Lung (tissue), 12 donors: ENCODE data around the gene CFAP65. TPM values are rescaled to one million over a fixed set of nuclear protein-coding genes. Genes with fewer than 3 reads are reported as not detected.

Experiments
- ATAC-seq: fragments of 200-7000 bp; cut with Tn5 transposase; one replicate; pipeline ENCODE4 v1.9.1; 2020; ENCODE audit warnings: moderate number of reproducible peaks; ENCODE audit not compliant: insufficient read depth, low FRiP score
- DNase-seq, 3 donors: peaks; one replicate each; pipeline ENCODE4 v3.0.0-alpha.2; 2013 to 2017
- H3K27ac ChIP-seq, 2 donors: one replicate each; pipeline ENCODE4 v1.5.1; 2013; ENCODE audit warnings: mild to moderate bottlenecking in 2 of 2, moderate library complexity in 2 of 2, control low read depth in 1 of 2, inconsistent platforms in 1 of 2, low read depth in 1 of 2, low read length in 1 of 2
- H3K27me3 ChIP-seq, 3 donors: one replicate each; pipeline ENCODE4 v1.5.1; 2013; ENCODE audit warnings: low read length in 2 of 3; ENCODE audit not compliant: control insufficient read depth in 3 of 3, insufficient read depth in 3 of 3
- H3K36me3 ChIP-seq, 4 donors: one replicate each; pipeline ENCODE4 v1.5.1; 2013; ENCODE audit warnings: low read length in 4 of 4, mild to moderate bottlenecking in 1 of 4, moderate library complexity in 1 of 4; ENCODE audit not compliant: control insufficient read depth in 4 of 4, insufficient read depth in 4 of 4
- H3K4me1 ChIP-seq, 5 donors: one replicate each; pipeline ENCODE4 v1.5.1; 2013; ENCODE audit warnings: low read length in 5 of 5, mild to moderate bottlenecking in 2 of 5, moderate library complexity in 1 of 5; ENCODE audit not compliant: control insufficient read depth in 5 of 5, insufficient read depth in 5 of 5
- H3K4me3 ChIP-seq: one replicate; pipeline ENCODE4 v1.5.1; 2013; ENCODE audit warnings: mild to moderate bottlenecking, control low read depth, moderate library complexity
- H3K9ac ChIP-seq, 2 donors: one replicate each; pipeline ENCODE4 v1.5.1; 2013; ENCODE audit warnings: low read length in 2 of 2, control low read depth in 1 of 2; ENCODE audit not compliant: insufficient read depth in 1 of 2
- H3K9me3 ChIP-seq, 4 donors: one replicate each; pipeline ENCODE4 v1.5.1; 2013; ENCODE audit warnings: low read length in 3 of 4, mild to moderate bottlenecking in 1 of 4, moderate library complexity in 1 of 4; ENCODE audit not compliant: control insufficient read depth in 4 of 4, insufficient read depth in 3 of 4
- CTCF ChIP-seq: IDR thresholded peaks from 2 replicates; pipeline ENCODE4 v1.5.1; 2012; ENCODE audit warnings: mild to moderate bottlenecking; ENCODE audit errors: control extremely low read depth, extremely low read depth
- WGBS, 2 donors: extraction: QIAGEN DNeasy Blood & Tissue Kit; methylation state at CpG; one replicate each; pipeline ENCODE4 v1.1.7; 2013; 5-methylcytosine and 5-hydroxymethylcytosine counted together
- polyA plus RNA-seq, 2 donors: library from polyadenylated mRNA; stranded (reverse); fragments of 200-250 nt; gene quantifications; one replicate each; pipeline ENCODE4 v1.2.1, GENCODE V29; 2013
- total RNA-seq, 2 donors: library from RNA; depleted of rRNA in 1 of 2; stranded (reverse); fragments of >200 nt in 1 of 2; gene quantifications; one replicate each; pipeline ENCODE4 v1.2.1, GENCODE V29; 2014 to 2021
- donor health status: control.
- donor health status: control.
- donor health status: Bipolar disorder and iron deficiency.
- donor health status: healthy.
- donor health status: DM: yes; HTN: yes; CAD: no.

Gene CFAP65
- total and polyA plus RNA-seq, 4 donors: 3.9 to 16.5 (median 8.1) TPM

- no peak for DNase-seq
- no peak overlapping the region for H3K9ac ChIP-seq
- no peaks in the 10 kb centered on the region for H3K9me3 ChIP-seq
- no peaks in the 10 kb centered on the region for H3K36me3 ChIP-seq
- TF ChIP-seq CTCF: no peak
- H3K27me3 ChIP-seq: no peaks in the 10 kb centered on the region
- H3K4me1 ChIP-seq: peaks cover 0 to 8% (median 0%) of the 10 kb centered on the region in 5 donors
- H3K27ac ChIP-seq: no peak overlapping the region
- 81 to 84% methylated on average over 11 of the region's 11 CpGs for WGBS, 2 donors
- ATAC-seq: no peak
- H3K4me3 ChIP-seq: no peak overlapping the region
Measured at GRCh38 chr2:219024059-219024458, 17.3 kb downstream of the CFAP65 start.

- TF ChIP-seq CTCF: no peak
- Histone ChIP-seq H3K27me3 (no peaks in the 10 kb centered on the region), H3K9ac (no peak overlapping the region), H3K36me3 (no peaks in the 10 kb centered on the region), H3K4me3 (no peak overlapping the region), H3K27ac (no peak overlapping the region), H3K4me1 (peaks cover 0 to 8% (median 0%) of the 10 kb centered on the region in 5 donors), H3K9me3 (no peaks in the 10 kb centered on the region)
- peak in 1 of 3 donors; percentile 7 for DNase-seq
- no peak for ATAC-seq
- WGBS, 2 donors: 72 to 75% methylated on average over 12 of the region's 12 CpGs
Measured at GRCh38 chr2:219023045-219023605, 18.2 kb downstream of the CFAP65 start.

- 88 to 94% methylated on average over 5 of the region's 5 CpGs for WGBS, 2 donors
- no peak for TF ChIP-seq CTCF
Measured at GRCh38 chr2:219022616-219023015, 18.7 kb downstream of the CFAP65 start.

GRCh38 chr2:219022041-219022440, 19.3 kb downstream of the CFAP65 start:
- DNase-seq: no peak
- H3K27ac ChIP-seq: no peak overlapping the region
- ATAC-seq: no peak
- no peak overlapping the region for H3K4me3 ChIP-seq
- peaks cover 0 to 8% (median 0%) of the 10 kb centered on the region in 5 donors for H3K4me1 ChIP-seq
- H3K36me3 ChIP-seq: no peaks in the 10 kb centered on the region
- 86 to 89% methylated on average over 12 of the region's 12 CpGs for WGBS, 2 donors
- no peak overlapping the region for H3K9ac ChIP-seq
- H3K27me3 ChIP-seq: no peaks in the 10 kb centered on the region
- no peaks in the 10 kb centered on the region for H3K9me3 ChIP-seq
- TF ChIP-seq CTCF: no peak

More at GRCh38 chr2:219022616-219023015, 18.7 kb downstream of the CFAP65 start:
- ATAC-seq: no peak
- Histone ChIP-seq H3K27ac (no peak overlapping the region), H3K36me3 (no peaks in the 10 kb centered on the region), H3K4me3 (no peak overlapping the region), H3K4me1 (peaks cover 0 to 8% (median 0%) of the 10 kb centered on the region in 5 donors), H3K27me3 (no peaks in the 10 kb centered on the region), H3K9me3 (no peaks in the 10 kb centered on the region), H3K9ac (no peak overlapping the region)
- DNase-seq: no peak
